Spleen (tissue), 11 donors: ENCODE measurements around the gene MFSD2B. TPM values are rescaled to one million over a fixed set of nuclear protein-coding genes. Genes with fewer than 3 reads are reported as not detected.
"Not testable (repeated sequence)": the region's sequence is repeated elsewhere in the genome, so short reads cannot be mapped to it uniquely, and the experiment has no call there.

Experiments
- DNase-seq: peaks from one replicate; pipeline ENCODE4 v3.0.0-alpha.2; 2020
- H3K27ac ChIP-seq, 8 donors: fragments of 200-600 bp; sonication (generic) in 7 of 8; 1 replicate in 4 of 8; 2 replicates in 4 of 8; pipeline versions ENCODE4 v1.5.0 to v1.8.0; 2016 to 2021; ENCODE audit warnings: inconsistent platforms in 4 of 8, mild to moderate bottlenecking in 4 of 8, moderate library complexity in 1 of 8
- H3K27me3 ChIP-seq, 7 donors: fragments of 200-600 bp; sonication (generic) in 6 of 7; replicated peaks in 1 of 7; 1 replicate in 4 of 7; 2 replicates in 3 of 7; pipeline versions ENCODE4 v1.5.0 to v1.8.0; 2016 to 2021; ENCODE audit warnings: inconsistent platforms in 3 of 7, mild to moderate bottlenecking in 1 of 7
- H3K36me3 ChIP-seq, 6 donors: fragments of 200-600 bp; sonication (generic) in 5 of 6; 1 replicate in 4 of 6; 2 replicates in 2 of 6; pipeline versions ENCODE4 v1.5.0 to v1.8.0; 2016 to 2021; ENCODE audit warnings: inconsistent platforms in 2 of 6
- H3K4me1 ChIP-seq, 6 donors: fragments of 200-600 bp; sonication (generic) in 5 of 6; 1 replicate in 3 of 6; 2 replicates in 3 of 6; pipeline versions ENCODE4 v1.5.0 to v1.8.0; 2016 to 2021; ENCODE audit warnings: inconsistent platforms in 3 of 6
- H3K4me3 ChIP-seq, 8 donors: fragments of 200-600 bp; sonication (generic) in 7 of 8; 1 replicate in 4 of 8; 2 replicates in 4 of 8; pipeline versions ENCODE4 v1.5.0 to v1.8.0; 2016 to 2021; ENCODE audit warnings: inconsistent platforms in 4 of 8, mild to moderate bottlenecking in 4 of 8, moderate library complexity in 2 of 8
- H3K9me3 ChIP-seq, 8 donors: fragments of 200-600 bp; sonication (generic) in 7 of 8; 1 replicate in 4 of 8; 2 replicates in 4 of 8; pipeline versions ENCODE4 v1.5.0 to v1.8.0; 2016 to 2021; ENCODE audit warnings: inconsistent platforms in 4 of 8
- CTCF ChIP-seq, 11 experiments: fragments of 200-600 bp in 7 of 11; fragments of 450-650 bp in 4 of 11; sonication (generic) in 4 of 11; IDR thresholded peaks in 8 of 11; conservative IDR thresholded peaks in 3 of 11; 1 replicate in 7 of 11; 2 replicates in 4 of 11; pipeline versions ENCODE4 v1.4.0 to v1.8.0; 2016 to 2021; ENCODE audit warnings: antibody characterized with exemption in 11 of 11, inconsistent platforms in 4 of 11, mild to moderate bottlenecking in 1 of 11
- POLR2A ChIP-seq, 3 donors: fragments of 450-650 bp; IDR thresholded peaks; one replicate each; pipeline ENCODE4 v1.5.1; 2017; ENCODE audit warnings: antibody characterized with exemption in 3 of 3, mild to moderate bottlenecking in 1 of 3
- POLR2AphosphoS5 ChIP-seq, 3 donors: sonication (generic); formaldehyde crosslinking; IDR thresholded peaks; one replicate each; pipeline ENCODE4 v1.5.1; 2017; ENCODE audit warnings: antibody characterized with exemption in 3 of 3
- WGBS, 5 donors: extraction: QIAGEN DNeasy Blood & Tissue Kit in 3 of 5; methylation state at CpG; one replicate each; pipeline versions ENCODE4 v1.1.5 to v1.1.7; 2013 to 2018; 5-methylcytosine and 5-hydroxymethylcytosine counted together
- intact Hi-C: fragments of 100-400 bp; cut with DNase I; formaldehyde crosslinking; loops from one replicate; pipeline ENCODE4 v1.15.0; 2023; ENCODE audit warnings: low total_unique reads
- polyA plus RNA-seq, 3 donors: library from polyadenylated mRNA; stranded (reverse); fragments of 200-250 nt; gene quantifications; one replicate each; pipeline ENCODE4 v1.2.1, GENCODE V29; 2013
- total RNA-seq, 7 donors: library from RNA; depleted of rRNA in 3 of 7; stranded (reverse); fragments of >200 nt in 3 of 7; fragmentation: NEBNext Ultra II Directional in 4 of 7; extraction: Animal tissue kit (Norgen Biotek cat#: 25700) in 4 of 7; gene quantifications; one replicate each; pipeline versions ENCODE4 v1.1.0 to v1.2.1, GENCODE V29; 2016 to 2021
- donor health status: healthy with polysubstance abuse.
- donor health status: DM: no; HTN: no; CAD: no; lungs with moderate emphysema.
- donor health status: DM: no; HTN: no; CAD: no.
- donor health status: Bipolar disorder and iron deficiency.
- donor health status: healthy.
- donor health status: DM: no; HTN: no; CAD: no.
- donor health status: DM: yes; HTN: yes; CAD: no.

The MFSD2B gene
- total and polyA plus RNA-seq, 10 donors = 0.09 to 3.1 (median 0.52) TPM

- WGBS, 5 donors = 88 to 96% (median 93%) methylated on average over 9 of the region's 9 CpGs
- H3K4me3 ChIP-seq = no peak overlapping the region
- H3K9me3 ChIP-seq = no peaks in the 10 kb centered on the region
- TF ChIP-seq POLR2AphosphoS5 (IDR thresholded peaks at IDR 0.05) = no peak
- no peak overlapping the region for H3K27ac ChIP-seq
- DNase-seq = no peak
- H3K36me3 ChIP-seq = peaks cover 0 to 37% (median 19%) of the 10 kb centered on the region in 6 donors
- peaks cover 0 to 21% (median 0%) of the 10 kb centered on the region in 6 donors for H3K4me1 ChIP-seq
- H3K27me3 ChIP-seq = no peaks in the 10 kb centered on the region
- intact Hi-C loops = no loop called here
Measured at GRCh38 chr2:24038786-24039499, 29.1 kb downstream of the MFSD2B start.

DNA sequence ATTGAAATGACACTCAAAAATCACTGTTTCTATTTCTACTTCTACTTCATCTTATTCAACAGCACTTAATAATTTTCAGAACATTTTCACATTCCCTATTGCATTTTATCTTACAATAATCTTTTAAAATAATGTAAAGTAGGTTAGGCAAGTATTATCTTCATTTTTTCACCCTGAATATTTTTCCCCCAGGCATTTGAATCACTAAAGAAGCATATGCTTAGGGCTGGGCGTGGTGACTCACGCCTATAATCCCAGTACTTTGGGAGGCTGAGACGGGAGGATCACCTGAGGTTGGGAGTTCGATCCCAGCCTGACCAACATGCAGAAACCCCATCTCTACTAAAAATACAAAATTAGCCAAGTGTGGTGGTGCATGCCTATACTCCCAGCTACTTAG is 30.6 kb downstream of the MFSD2B start:
- no peak overlapping the region for H3K27ac ChIP-seq
- DNase-seq = no peak
- H3K4me3 ChIP-seq = no peak overlapping the region
- H3K27me3 ChIP-seq = no peaks in the 10 kb centered on the region
- H3K9me3 ChIP-seq = no peaks in the 10 kb centered on the region
- peaks cover 0 to 25% (median 0%) of the 10 kb centered on the region in 6 donors for H3K4me1 ChIP-seq
- intact Hi-C loops = no loop called here
- H3K36me3 ChIP-seq = peaks cover 0 to 37% (median 19%) of the 10 kb centered on the region in 6 donors
- WGBS, 5 donors = 88 to 99% (median 99%) methylated on average over 4 of the region's 4 CpGs
- TF ChIP-seq POLR2AphosphoS5 (IDR thresholded peaks at IDR 0.05) (no peak), CTCF (IDR thresholded peaks at IDR 0.05 in 8 of 11, conservative IDR thresholded peaks at IDR 0.05 in 3 of 11) (no peak), POLR2A (IDR thresholded peaks at IDR 0.05) (no peak)

- H3K4me3 ChIP-seq, H3K9me3 ChIP-seq, H3K27ac ChIP-seq, DNase-seq, H3K27me3 ChIP-seq, intact Hi-C loops: not testable (repeated sequence)
- peaks cover 0 to 18% (median 13%) of the 10 kb centered on the region in 6 donors for H3K36me3 ChIP-seq
- WGBS, 5 donors = 94 to 100% (median 96%) methylated on average over 6 of the region's 6 CpGs
- peaks cover 8 to 30% (median 19%) of the 10 kb centered on the region in 6 donors for H3K4me1 ChIP-seq
Measured at GRCh38 chr2:24043133-24043532, 33.2 kb downstream of the MFSD2B start.

DNA sequence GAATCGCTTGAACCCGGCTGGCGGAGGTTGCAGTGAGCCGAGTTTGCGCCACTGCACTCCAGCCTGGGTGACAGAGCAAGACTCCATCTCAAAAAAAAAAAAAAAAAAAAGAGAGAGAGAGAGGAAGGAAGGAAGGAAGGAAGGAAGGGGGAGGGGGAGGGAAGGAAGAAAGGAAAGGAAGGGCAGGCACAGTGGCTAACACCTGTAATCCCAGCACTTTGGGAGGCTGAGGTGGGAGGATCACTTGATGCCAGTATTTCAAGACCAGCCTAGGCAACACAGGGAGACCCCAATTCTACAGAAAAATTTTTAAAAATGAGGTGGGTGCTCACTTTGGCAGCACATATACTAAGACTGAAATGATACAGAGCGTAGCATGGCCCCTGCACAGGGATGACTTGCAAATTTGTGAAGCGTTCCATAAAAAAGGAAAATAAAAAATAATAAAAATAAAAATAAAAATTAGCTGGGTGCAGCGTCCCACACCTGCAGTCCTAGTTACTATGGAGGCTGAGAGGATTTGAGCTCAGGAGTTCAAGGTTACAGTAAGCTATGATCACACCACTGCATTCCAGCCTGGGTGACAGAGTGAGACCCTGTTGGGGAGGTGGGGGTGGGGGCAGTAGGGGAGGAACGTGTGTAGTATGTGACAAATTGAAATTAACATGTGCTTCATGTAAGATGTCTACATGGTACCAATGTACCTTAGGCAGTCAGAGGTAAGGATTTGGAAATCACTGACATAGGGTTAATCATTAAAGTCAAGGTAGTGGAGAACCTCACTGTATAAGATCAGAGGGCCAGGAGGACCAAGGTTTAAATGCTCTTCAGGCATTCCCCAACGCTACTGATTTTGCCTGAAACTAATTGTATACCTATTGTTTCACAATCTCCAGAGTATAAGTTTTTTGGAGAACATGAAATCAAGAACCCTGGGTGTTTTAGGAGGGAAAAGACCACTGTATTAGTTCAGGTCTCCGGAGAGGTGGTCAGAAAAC is 35.9 kb downstream of the MFSD2B start:
- H3K27ac ChIP-seq = no peak overlapping the region
- peak overlapping the region in 5 of 8 donors; percentile 1 to 82 (median 70) for H3K4me3 ChIP-seq
- TF ChIP-seq CTCF (IDR thresholded peaks at IDR 0.05 in 8 of 11, conservative IDR thresholded peaks at IDR 0.05 in 3 of 11) = no peak
- no peak for TF ChIP-seq POLR2AphosphoS5 (IDR thresholded peaks at IDR 0.05)
- no peak for TF ChIP-seq POLR2A (IDR thresholded peaks at IDR 0.05)
- peaks cover 18 to 51% (median 37%) of the 10 kb centered on the region in 6 donors for H3K4me1 ChIP-seq
- H3K27me3 ChIP-seq = peaks cover 0 to 27% (median 0%) of the 10 kb centered on the region in 7 donors
- no peaks in the 10 kb centered on the region for H3K9me3 ChIP-seq
- H3K36me3 ChIP-seq = no peaks in the 10 kb centered on the region
- no peak for DNase-seq
- intact Hi-C loops = no loop called here
- WGBS, 5 donors = 82 to 91% (median 84%) methylated on average over 11 of the region's 11 CpGs

DNA sequence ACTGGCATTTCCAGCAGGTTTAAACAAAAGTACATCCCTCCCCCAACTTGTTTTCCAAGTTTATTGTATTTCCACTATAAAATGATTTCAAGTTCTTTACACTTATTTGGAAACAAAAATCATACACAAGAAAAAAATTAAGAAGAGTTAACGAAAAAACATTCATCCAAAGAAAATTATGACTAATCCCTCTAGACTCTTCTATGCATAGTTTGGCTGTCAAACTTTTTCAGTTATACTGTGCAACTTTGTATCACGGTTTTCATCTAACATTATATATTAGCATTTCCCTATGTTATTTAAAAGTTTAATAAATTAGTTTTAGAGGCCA is 36.7 kb downstream of the MFSD2B start:
- Histone ChIP-seq H3K36me3 (no peaks in the 10 kb centered on the region), H3K4me3 (peak overlapping the region; percentile 58 to 82 (median 70)), H3K27ac (peak overlapping the region in 3 of 8 donors; percentile 65 to 83 (median 81)), H3K4me1 (peaks cover 18 to 51% (median 37%) of the 10 kb centered on the region in 6 donors), H3K27me3 (peaks cover 0 to 27% (median 0%) of the 10 kb centered on the region in 7 donors), H3K9me3 (no peaks in the 10 kb centered on the region)
- no peak for TF ChIP-seq POLR2A (IDR thresholded peaks at IDR 0.05)
- TF ChIP-seq POLR2AphosphoS5 (IDR thresholded peaks at IDR 0.05) = no peak
- no peak for TF ChIP-seq CTCF (IDR thresholded peaks at IDR 0.05 in 8 of 11, conservative IDR thresholded peaks at IDR 0.05 in 3 of 11)
- 1 to 6% (median 3%) methylated on average over 2 of the region's 2 CpGs for WGBS, 5 donors
- intact Hi-C loops = no loop called here
- DNase-seq = no peak
